ENCODE data around the gene WDR27.
"Not testable (repeated sequence)": the region's sequence is repeated elsewhere in the genome, so short reads cannot be mapped to it uniquely, and the experiment has no call there.

WDR27 gene

GRCh38 chr6:169618526-169619490 is 83.0 kb downstream of the WDR27 start:
- DNase-seq (ENCODE audit: low read depth in 1 of 2, low spot score in 1 of 2) = no peak

GRCh38 chr6:169617562-169617961 is 84.3 kb downstream of the WDR27 start:
- no peak for DNase-seq (ENCODE audit: low read depth in 1 of 2, low spot score in 1 of 2)

- DNase-seq (ENCODE audit: low read depth in 1 of 2, low spot score in 1 of 2) = not testable (repeated sequence)
These were observed 93.2 kb downstream of the WDR27 start for GRCh38 chr6:169608609-169609008.

DNA sequence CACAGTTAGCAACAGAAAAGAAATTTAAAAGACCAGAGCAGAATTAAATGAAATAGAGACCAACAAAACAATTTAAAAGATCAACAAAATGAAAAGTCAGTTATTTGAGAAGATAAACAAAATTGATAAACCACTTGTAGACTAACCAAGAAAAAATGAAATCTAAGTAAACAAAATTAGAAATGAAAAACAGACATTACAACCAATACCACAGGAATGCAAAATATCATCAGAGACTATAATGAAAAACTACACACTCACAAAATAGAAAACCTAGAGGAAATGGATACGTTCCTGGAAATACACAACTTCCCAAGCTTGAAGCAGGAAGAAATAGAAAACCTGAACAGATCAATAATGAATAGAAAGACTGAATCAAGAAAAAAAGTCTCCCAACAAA is 97.8 kb downstream of the WDR27 start:
- no peak for DNase-seq (ENCODE audit: low read depth in 1 of 2, low spot score in 1 of 2)

GRCh38 chr6:169601129-169601528 is 100.7 kb downstream of the WDR27 start:
- DNase-seq (ENCODE audit: low read depth in 1 of 2, low spot score in 1 of 2) = not testable (repeated sequence)

GRCh38 chr6:169592558-169592957 is 109.3 kb downstream of the WDR27 start:
- DNase-seq (ENCODE audit: low read depth in 1 of 2, low spot score in 1 of 2) = no peak

DNA sequence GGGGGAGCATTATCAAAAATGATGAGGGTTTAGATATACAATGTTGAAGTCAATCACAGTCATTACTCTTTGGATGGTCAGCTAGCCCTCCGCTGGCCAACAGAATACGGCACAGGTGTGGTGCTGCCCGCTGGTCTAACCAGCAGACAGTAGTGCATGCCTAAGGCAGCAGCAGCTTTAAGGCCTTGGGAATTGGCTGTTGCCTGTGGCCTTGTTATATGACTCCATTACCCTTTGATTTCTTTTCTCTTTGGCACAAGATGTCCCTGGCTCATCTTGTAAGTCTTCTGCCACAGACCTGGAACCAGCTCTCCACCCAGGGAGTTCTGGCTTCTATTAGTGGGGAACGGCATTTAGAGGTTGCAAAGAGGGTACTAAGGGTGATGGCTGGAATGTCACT is 110.2 kb downstream of the WDR27 start:
- no peak for DNase-seq (ENCODE audit: low read depth in 1 of 2, low spot score in 1 of 2)

- DNase-seq (ENCODE audit: low read depth in 1 of 2, low spot score in 1 of 2) = no peak
These were observed 111.4 kb downstream of the WDR27 start for GRCh38 chr6:169590376-169590939.

GRCh38 chr6:169589699-169590257 is 112.1 kb downstream of the WDR27 start:
- DNase-seq (ENCODE audit: low read depth in 1 of 2, low spot score in 1 of 2) = no peak

DNA sequence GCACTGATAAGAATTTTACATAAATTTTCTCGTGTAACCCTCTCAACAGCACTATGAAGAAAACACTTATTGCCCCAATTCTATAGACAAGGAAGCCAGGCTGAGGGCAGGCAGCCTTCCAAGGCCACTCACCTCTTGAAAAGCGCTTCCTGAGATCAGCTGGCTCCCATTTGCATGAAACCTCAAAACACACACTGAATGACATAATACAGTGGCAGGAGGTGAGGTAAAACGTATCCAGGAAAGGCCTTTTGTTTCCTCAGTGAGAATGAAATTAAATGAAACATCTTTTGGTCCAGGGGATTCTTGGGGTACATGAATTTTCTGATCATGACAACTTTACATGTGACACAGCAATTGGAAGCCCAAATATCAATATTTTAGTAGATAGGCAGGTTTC is 112.5 kb downstream of the WDR27 start:
- no peak for DNase-seq (ENCODE audit: low read depth in 1 of 2, low spot score in 1 of 2)

GRCh38 chr6:169587975-169588374 is 113.9 kb downstream of the WDR27 start:
- DNase-seq (ENCODE audit: low read depth in 1 of 2, low spot score in 1 of 2) = no peak

GRCh38 chr6:169583886-169584541 is 117.8 kb downstream of the WDR27 start:
- no peak for DNase-seq (ENCODE audit: low read depth in 1 of 2, low spot score in 1 of 2)

GRCh38 chr6:169579407-169580111 is 122.3 kb downstream of the WDR27 start:
- DNase-seq (ENCODE audit: low read depth in 1 of 2, low spot score in 1 of 2) = no peak

DNA sequence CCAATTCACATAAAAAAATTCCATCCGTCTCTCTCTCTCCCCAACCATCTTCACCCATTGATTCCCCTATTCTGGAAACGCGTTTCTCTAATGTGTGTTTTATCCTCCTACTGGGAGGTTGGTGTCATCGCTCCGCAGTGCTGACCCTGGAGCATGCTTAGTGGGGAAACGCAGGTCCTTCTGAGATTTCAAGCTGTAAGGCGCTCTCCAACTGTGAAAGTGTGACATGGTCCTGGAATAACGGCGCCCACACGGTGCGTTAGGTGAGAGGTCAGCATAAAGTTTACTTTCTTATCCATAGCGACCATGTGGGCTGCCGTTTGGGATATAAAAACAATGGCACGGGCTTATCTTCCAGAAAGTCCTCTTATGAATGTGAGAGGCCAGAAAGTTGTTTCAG is 123.9 kb downstream of the WDR27 start:
- DNase-seq (ENCODE audit: low read depth in 1 of 2, low spot score in 1 of 2) = no peak

GRCh38 chr6:169577236-169577635 is 124.6 kb downstream of the WDR27 start:
- DNase-seq (ENCODE audit: low read depth in 1 of 2, low spot score in 1 of 2) = no peak

DNA sequence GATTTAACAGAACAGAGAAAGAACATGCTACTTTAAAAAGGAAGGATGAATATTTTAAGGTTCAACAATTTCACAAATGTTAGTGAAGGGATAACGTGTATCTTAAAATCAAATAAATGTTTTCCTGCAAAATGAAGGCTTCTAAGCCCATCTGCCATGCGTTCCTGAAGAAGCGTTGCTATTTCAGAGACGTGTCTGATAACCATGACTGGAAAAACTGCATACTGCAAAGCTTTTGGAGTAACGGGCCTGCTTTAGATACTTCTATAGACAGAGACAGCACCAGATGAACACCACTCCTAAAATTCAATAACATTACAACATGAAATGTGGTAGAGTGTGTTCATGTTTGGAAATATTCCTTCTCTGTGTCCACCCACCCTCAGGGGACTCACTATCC is 126.0 kb downstream of the WDR27 start:
- DNase-seq (ENCODE audit: low read depth in 1 of 2, low spot score in 1 of 2) = no peak

DNA sequence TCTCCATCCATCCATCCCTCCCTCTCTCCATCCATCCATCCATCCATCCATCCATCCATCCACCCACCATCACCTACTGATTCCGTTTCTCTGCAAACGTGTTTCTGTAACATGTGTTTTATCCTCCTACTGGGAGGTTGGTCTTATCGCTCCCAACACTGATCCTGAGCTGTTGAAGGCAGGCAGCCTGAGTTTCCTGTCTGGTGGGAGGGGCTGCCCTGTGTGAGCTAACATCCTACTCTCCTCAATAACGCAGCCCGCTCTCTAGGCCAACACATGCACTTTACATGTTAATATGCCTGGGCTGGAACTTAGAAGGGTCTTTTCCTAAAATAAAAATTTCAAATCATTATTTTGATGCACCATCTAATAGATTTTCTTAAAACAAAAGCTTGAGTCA is 126.5 kb downstream of the WDR27 start:
- DNase-seq (ENCODE audit: low read depth in 1 of 2, low spot score in 1 of 2) = no peak

- DNase-seq (ENCODE audit: low read depth in 1 of 2, low spot score in 1 of 2) = no peak
These were observed 127.4 kb downstream of the WDR27 start for GRCh38 chr6:169574420-169574819.

DNA sequence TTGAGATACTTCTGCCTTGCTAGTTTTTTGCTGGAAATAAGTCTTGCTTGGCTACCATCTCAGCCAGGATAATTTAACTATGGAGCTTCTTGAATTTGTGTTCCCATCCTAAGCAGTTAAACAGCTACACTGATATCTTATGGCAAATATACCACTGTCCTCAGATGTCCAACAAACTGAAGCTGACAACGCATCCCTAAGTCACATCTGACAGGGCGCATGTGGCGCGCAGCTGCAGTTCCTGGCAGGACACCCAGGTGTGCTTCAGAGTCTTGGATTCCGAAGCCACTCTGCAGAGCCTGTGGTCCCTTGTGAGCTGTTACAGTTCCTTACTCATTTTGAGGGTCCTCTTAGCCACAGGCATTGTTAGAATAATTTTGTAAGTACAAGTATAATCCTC is 127.9 kb downstream of the WDR27 start:
- DNase-seq (ENCODE audit: low read depth in 1 of 2, low spot score in 1 of 2) = no peak

DNA sequence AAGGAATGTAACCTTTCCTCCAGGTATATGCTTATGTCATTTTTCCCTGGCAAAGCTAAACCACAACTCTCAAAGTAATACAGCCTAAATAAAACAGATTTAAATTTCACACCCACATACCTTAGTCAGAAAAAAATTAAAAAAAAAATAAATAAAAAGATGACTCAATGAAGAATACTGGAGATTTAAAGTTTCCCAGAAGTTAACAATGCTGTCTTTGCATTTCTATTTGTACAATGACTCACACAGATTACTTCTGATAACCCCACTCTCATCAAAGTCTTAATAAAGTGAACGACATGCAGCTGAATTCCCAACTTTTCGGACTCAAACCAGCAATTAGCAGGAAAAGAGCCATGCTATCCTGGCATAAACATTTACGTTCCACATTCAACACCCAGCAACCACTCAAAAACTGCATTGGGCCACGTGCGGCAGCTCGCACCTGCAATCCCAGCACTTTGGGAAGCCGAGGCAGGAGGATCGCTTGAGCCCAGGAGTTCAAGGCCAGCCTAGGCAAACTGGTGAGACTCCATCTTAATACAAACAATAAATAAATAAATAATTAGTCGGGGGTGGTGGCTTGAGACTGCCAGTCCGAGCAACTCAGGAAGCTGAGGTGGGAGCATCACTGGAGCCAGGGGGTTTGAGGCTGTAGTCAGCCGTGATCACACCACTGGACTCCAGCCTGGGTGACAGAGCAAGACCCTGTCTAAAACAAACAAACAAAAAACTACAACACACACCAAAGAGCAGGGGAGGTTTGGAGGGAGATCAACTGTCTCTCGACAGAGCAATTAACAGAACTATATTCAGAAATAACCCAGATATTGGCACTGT is 130.5 kb downstream of the WDR27 start:
- DNase-seq (ENCODE audit: low read depth in 1 of 2, low spot score in 1 of 2) = no peak
